OCI-LY3 (cell line): ENCODE results near the gene MED15.

Experiments
- CTCF ChIP-seq: fragments of 200-600, 300-600 bp; sonication (generic); IDR thresholded peaks from 2 replicates; pipeline ENCODE4 v1.5.1; 2014; ENCODE audit warnings: antibody characterized with exemption, low read length, low read depth
- EZH2phosphoT487 ChIP-seq: fragments of 200-600 bp; shearing (Covaris generic); IDR thresholded peaks from 2 replicates; pipeline ENCODE4 v1.6.1; 2018; ENCODE audit warnings: antibody characterized with exemption, mixed run types, low read depth

- TF ChIP-seq CTCF (no peak), EZH2phosphoT487 (no peak)
These were observed 21.1 kb downstream of the MED15 start for GRCh38 chr22:20528405-20528978.
